Uterus (tissue), 2 donors: ENCODE data around the gene OPCML.

Experiments used
- CTCF ChIP-seq, 4 experiments: fragments of 200-600 bp in 2 of 4; fragments of 450-650 bp in 2 of 4; sonication (generic) in 2 of 4; IDR thresholded peaks; one replicate each; pipeline ENCODE4 v1.5.1; 2016 to 2019; ENCODE audit warnings: antibody characterized with exemption in 4 of 4, mild to moderate bottlenecking in 2 of 4, moderate library complexity in 1 of 4
- POLR2A ChIP-seq, 2 donors: fragments of 450-650 bp; IDR thresholded peaks; one replicate each; pipeline ENCODE4 v1.6.1; 2016; ENCODE audit warnings: antibody characterized with exemption in 2 of 2, mild to moderate bottlenecking in 1 of 2, moderate library complexity in 1 of 2

- TF ChIP-seq CTCF (IDR thresholded peaks at IDR 0.05) (no peak), POLR2A (IDR thresholded peaks at IDR 0.05) (no peak)
These were observed 595.3 kb downstream of the OPCML start for GRCh38 chr11:132937016-132937415.
